Adrenal gland (tissue), 12 donors: ENCODE results near the gene OR4D5. TPM values are rescaled to one million over a fixed set of nuclear protein-coding genes. Genes with fewer than 3 reads are reported as not detected.

Experiments used
- DNase-seq, 7 donors: peaks; one replicate each; pipeline ENCODE4 v3.0.0-alpha.2; 2019 to 2020
- H3K27ac ChIP-seq, 5 donors: fragments of 200-600 bp; sonication (generic) in 4 of 5; 1 replicate in 3 of 5; 2 replicates in 2 of 5; pipeline versions ENCODE4 v1.5.1 to v1.8.0; 2016 to 2020; ENCODE audit warnings: mild to moderate bottlenecking in 1 of 5
- H3K27me3 ChIP-seq: fragments of 200-600 bp; 2 replicates; pipeline ENCODE4 v1.8.0; 2021
- H3K36me3 ChIP-seq, 2 donors: fragments of 200-600 bp; replicated peaks in 1 of 2; 1 replicate in 1 of 2; 2 replicates in 1 of 2; pipeline versions ENCODE4 v1.5.1 to v1.8.0; 2018 to 2022
- H3K4me1 ChIP-seq, 2 donors: fragments of 200-600 bp; replicated peaks in 1 of 2; 1 replicate in 1 of 2; 2 replicates in 1 of 2; pipeline versions ENCODE4 v1.5.1 to v1.8.0; 2018 to 2021
- H3K4me3 ChIP-seq, 4 donors: fragments of 200-600 bp; sonication (generic) in 3 of 4; one replicate each; pipeline ENCODE4 v1.5.1; 2016 to 2018
- H3K9me3 ChIP-seq, 3 donors: fragments of 200-600 bp; sonication (generic) in 1 of 3; replicated peaks in 1 of 3; 1 replicate in 2 of 3; 2 replicates in 1 of 3; pipeline versions ENCODE4 v1.5.1 to v1.8.0; 2016 to 2021
- POLR2A ChIP-seq, 2 donors: fragments of 450-650 bp; IDR thresholded peaks; one replicate each; pipeline ENCODE4 v1.6.1; 2017; ENCODE audit warnings: antibody characterized with exemption in 2 of 2, mild to moderate bottlenecking in 2 of 2, moderate library complexity in 1 of 2
- WGBS, 4 donors: extraction: QIAGEN DNeasy Blood & Tissue Kit in 2 of 4; methylation state at CpG; one replicate each; pipeline versions ENCODE4 v1.1.5 to v1.1.7; 2013 to 2017; 5-methylcytosine and 5-hydroxymethylcytosine counted together
- intact Hi-C, 2 donors: fragments of 100-400 bp; cut with DNase I; formaldehyde crosslinking; loops; one replicate each; pipeline versions ENCODE4 v1.14.1 to v1.15.0; 2022 to 2023
- polyA plus RNA-seq, 3 donors: library from polyadenylated mRNA; stranded (reverse); fragments of 200-250 nt in 2 of 3; fragments of 350-450 nt in 1 of 3; fragmentation: Illumina TruSeq in 1 of 3; extraction: RNeasy Lipid Tissue Mini Kit (QIAGEN cat#74804) in 1 of 3; gene quantifications; one replicate each; pipeline ENCODE4 v1.2.3, GENCODE V29; 2013 to 2014
- total RNA-seq, 9 donors: library from RNA; depleted of rRNA in 4 of 9; stranded (reverse); fragments of >200 nt in 4 of 9; fragments of 120-200 nt in 1 of 9; fragmentation: NEBNext Ultra II Directional in 1 of 9; extraction: Animal tissue kit (Norgen Biotek cat#: 25700) in 1 of 9; gene quantifications; one replicate each; pipeline versions ENCODE4 v1.1.0 to v1.2.4, GENCODE V29; 2013 to 2023
- TF ChIP-seq, protein P1 (sequence below), 6 experiments: fragments of 450-650 bp in 4 of 6; fragments of 200-600 bp in 2 of 6; sonication (generic) in 1 of 6; IDR thresholded peaks; 1 replicate in 5 of 6; 2 replicates in 1 of 6; pipeline versions ENCODE4 v1.5.1 to v1.8.0; 2016 to 2021; ENCODE audit warnings: antibody characterized with exemption in 6 of 6, mild to moderate bottlenecking in 2 of 6, moderate library complexity in 1 of 6
- donor health status: healthy with polysubstance abuse.
- donor health status: Bipolar disorder and iron deficiency.
- donor health status: DM: yes; HTN: yes; CAD: no.
- donor health status: DM: no; HTN: no; CAD: no.
- donor health status: DM: no; HTN: no; CAD: no.
- donor health status: DM: yes; HTN: yes; CAD: no.

Gene OR4D5
- total and polyA plus RNA-seq, 12 donors: 0.22 TPM; not detected in 11

DNA sequence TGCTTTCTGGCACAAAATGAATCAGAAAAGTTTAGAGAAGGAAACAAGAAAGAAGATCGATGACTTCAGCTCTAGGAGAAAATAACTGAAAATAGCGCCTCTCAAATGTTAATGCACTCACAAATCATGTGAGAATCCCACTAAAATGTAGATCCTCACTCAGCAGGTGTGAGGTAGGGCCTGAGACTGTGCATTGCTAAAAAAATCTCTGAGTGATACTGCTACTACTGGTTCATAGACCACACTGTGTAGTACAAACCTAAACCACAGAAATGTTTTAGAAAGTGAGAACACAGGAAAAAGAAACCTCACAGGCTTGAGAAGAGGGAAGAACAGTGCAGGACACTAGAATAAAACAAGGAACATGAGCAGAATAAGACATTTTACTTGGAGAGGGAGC is 35.5 kb upstream of the OR4D5 start:
- 67 to 89% (median 82%) methylated on average over 2 of the region's 2 CpGs for WGBS, 4 donors
- intact Hi-C loops: no loop called here
- Histone ChIP-seq H3K27ac (no peak overlapping the region), H3K36me3 (no peaks in the 10 kb centered on the region), H3K4me1 (no peaks in the 10 kb centered on the region), H3K27me3 (no peaks in the 10 kb centered on the region), H3K9me3 (no peaks in the 10 kb centered on the region), H3K4me3 (no peak overlapping the region)
- TF ChIP-seq POLR2A (IDR thresholded peaks at IDR 0.05): no peak
- TF ChIP-seq, protein P1, sequence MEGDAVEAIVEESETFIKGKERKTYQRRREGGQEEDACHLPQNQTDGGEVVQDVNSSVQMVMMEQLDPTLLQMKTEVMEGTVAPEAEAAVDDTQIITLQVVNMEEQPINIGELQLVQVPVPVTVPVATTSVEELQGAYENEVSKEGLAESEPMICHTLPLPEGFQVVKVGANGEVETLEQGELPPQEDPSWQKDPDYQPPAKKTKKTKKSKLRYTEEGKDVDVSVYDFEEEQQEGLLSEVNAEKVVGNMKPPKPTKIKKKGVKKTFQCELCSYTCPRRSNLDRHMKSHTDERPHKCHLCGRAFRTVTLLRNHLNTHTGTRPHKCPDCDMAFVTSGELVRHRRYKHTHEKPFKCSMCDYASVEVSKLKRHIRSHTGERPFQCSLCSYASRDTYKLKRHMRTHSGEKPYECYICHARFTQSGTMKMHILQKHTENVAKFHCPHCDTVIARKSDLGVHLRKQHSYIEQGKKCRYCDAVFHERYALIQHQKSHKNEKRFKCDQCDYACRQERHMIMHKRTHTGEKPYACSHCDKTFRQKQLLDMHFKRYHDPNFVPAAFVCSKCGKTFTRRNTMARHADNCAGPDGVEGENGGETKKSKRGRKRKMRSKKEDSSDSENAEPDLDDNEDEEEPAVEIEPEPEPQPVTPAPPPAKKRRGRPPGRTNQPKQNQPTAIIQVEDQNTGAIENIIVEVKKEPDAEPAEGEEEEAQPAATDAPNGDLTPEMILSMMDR (IDR thresholded peaks at IDR 0.05): no peak
- DNase-seq: no peak

DNA sequence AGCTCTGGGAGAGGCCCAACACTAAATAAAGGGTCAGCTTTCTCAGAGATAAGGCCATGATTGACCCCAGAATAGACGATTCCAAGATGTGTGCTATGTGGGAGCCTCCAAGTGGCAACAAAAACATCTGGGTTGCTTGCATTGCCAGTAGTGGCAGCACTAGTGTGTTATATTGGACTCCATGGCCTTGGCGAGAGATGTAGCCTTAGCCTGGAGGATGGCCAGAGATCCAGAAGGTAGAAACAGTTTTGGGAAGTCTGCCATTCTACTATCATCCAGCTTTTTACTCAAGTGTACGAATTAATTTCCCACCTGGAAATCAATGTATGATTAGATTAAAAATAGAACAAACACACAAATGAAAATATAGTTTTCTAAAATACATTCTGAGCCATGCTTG is 34.5 kb upstream of the OR4D5 start:
- Histone ChIP-seq H3K4me1 (no peaks in the 10 kb centered on the region), H3K4me3 (no peak overlapping the region), H3K36me3 (no peaks in the 10 kb centered on the region), H3K9me3 (no peaks in the 10 kb centered on the region), H3K27ac (no peak overlapping the region), H3K27me3 (no peaks in the 10 kb centered on the region)
- TF ChIP-seq, protein P1 (IDR thresholded peaks at IDR 0.05): no peak
- TF ChIP-seq POLR2A (IDR thresholded peaks at IDR 0.05): no peak
- DNase-seq: no peak
- WGBS, 4 donors: 48 to 58% (median 57%) methylated on average over 3 of the region's 3 CpGs
- intact Hi-C loops: no loop called here

DNA sequence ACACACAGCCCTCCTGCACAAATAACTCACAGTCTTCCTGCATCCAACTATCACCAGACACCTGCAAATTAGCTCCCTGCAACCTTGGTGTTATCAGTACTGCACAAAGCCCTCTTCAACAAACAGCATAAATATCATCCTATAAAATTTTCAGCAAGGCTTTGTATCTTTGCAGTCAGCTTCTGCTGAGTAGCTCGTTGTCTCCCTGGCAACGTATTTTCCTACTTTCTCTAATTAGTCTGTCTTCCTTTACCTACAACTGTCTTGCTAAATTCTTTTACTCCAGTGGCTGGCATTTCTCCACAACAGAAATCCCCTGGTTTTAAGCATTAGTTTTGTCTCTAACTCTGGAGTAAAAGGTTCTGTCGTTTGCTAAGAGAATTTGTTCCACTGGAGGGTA is 33.6 kb upstream of the OR4D5 start:
- DNase-seq: no peak
- no peaks in the 10 kb centered on the region for H3K4me1 ChIP-seq
- H3K36me3 ChIP-seq: no peaks in the 10 kb centered on the region
- H3K27me3 ChIP-seq: no peaks in the 10 kb centered on the region
- no peaks in the 10 kb centered on the region for H3K9me3 ChIP-seq
- TF ChIP-seq POLR2A (IDR thresholded peaks at IDR 0.05): no peak
- H3K27ac ChIP-seq: no peak overlapping the region
- H3K4me3 ChIP-seq: no peak overlapping the region
- 56 to 68% (median 63%) methylated on average over 3 of the region's 3 CpGs for WGBS, 4 donors
- intact Hi-C loops: no loop called here

DNA sequence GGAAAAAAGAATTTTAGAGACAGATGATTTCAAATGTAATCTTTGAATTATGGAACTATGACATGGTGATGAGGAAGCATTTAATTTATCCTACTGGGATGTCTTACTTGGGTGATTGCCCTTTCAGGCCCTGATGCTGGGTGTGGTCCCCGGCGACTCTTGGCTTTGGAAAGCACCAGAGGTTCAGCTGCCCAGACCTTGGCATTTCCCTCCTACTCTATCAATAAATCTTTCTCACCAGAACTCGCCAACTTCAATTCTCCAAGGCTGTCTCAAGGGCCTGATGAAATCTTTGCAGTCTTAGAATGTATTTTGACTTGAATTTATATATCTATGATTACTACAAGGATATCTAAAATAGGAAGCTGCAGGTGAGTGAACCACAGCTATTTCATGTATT is 18.5 kb upstream of the OR4D5 start:
- DNase-seq: peak in 3 of 7 donors; percentile 2 to 34 (median 31)

DNA sequence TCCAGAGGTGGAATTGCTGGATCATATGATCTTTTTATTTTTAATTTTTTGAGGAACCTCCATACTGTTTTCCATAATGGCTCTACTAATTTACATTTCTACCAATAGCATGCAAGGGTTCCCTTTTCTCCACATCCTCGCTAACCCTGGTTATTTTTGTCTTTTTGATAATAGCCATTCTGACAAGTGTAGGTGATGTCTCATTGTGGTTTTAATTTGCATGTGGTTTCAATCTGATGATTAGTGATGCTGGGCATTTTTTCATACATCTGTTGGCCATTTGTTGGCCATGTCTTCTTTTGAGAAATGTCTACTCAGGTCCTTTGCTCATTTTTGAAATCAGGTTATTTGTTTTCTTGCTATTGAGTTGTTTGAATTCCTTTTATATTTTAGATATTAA is 15.4 kb upstream of the OR4D5 start:
- 73 to 96% (median 86%) methylated on average over 1 of the region's 1 CpG for WGBS, 4 donors
- H3K36me3 ChIP-seq: no peaks in the 10 kb centered on the region
- DNase-seq: no peak
- H3K4me3 ChIP-seq: no peak overlapping the region
- TF ChIP-seq, protein P1 (IDR thresholded peaks at IDR 0.05): no peak
- no peak for TF ChIP-seq POLR2A (IDR thresholded peaks at IDR 0.05)
- no peaks in the 10 kb centered on the region for H3K9me3 ChIP-seq
- peaks cover 4 to 6% of the 10 kb centered on the region in 2 donors for H3K4me1 ChIP-seq
- intact Hi-C loops: no loop called here
- H3K27me3 ChIP-seq: no peaks in the 10 kb centered on the region
- H3K27ac ChIP-seq: no peak overlapping the region

More for the DNA sequence above, 18.5 kb upstream of the OR4D5 start:
- no peak overlapping the region for H3K27ac ChIP-seq
- 33 to 52% (median 43%) methylated on average over 3 of the region's 3 CpGs for WGBS, 4 donors
- TF ChIP-seq POLR2A (IDR thresholded peaks at IDR 0.05): no peak
- TF ChIP-seq, protein P1 (IDR thresholded peaks at IDR 0.05): no peak
- no peaks in the 10 kb centered on the region for H3K27me3 ChIP-seq
- H3K9me3 ChIP-seq: no peaks in the 10 kb centered on the region
- peaks cover 4 to 6% of the 10 kb centered on the region in 2 donors for H3K4me1 ChIP-seq
- no peaks in the 10 kb centered on the region for H3K36me3 ChIP-seq
- no peak overlapping the region for H3K4me3 ChIP-seq
- intact Hi-C loops: no loop called here
